HL-60 (cell line): ENCODE measurements around the gene SEC14L1.

Experiments used
- GABPA ChIP-seq: IDR thresholded peaks from 2 replicates; pipeline ENCODE4 v1.6.1; 2012; ENCODE audit warnings: low read depth
- POLR2AphosphoS5 ChIP-seq: IDR thresholded peaks from 2 replicates; pipeline ENCODE4 v1.6.1; 2012; ENCODE audit warnings: low read depth
- SPI1 ChIP-seq: IDR thresholded peaks from 2 replicates; pipeline ENCODE4 v1.6.1; 2012; ENCODE audit warnings: low read depth, mild to moderate bottlenecking, borderline replicate concordance
- TF ChIP-seq, protein P1 (sequence below): IDR thresholded peaks from one replicate; pipeline ENCODE4 v1.5.1; 2011; ENCODE audit warnings: low read length, control low read depth, inconsistent platforms; ENCODE audit not compliant: insufficient read depth
- TF ChIP-seq, protein P2 (sequence below): IDR thresholded peaks from 2 replicates; pipeline ENCODE4 v1.6.1; 2012; ENCODE audit warnings: low read depth; ENCODE audit not compliant: insufficient replicate concordance

DNA sequence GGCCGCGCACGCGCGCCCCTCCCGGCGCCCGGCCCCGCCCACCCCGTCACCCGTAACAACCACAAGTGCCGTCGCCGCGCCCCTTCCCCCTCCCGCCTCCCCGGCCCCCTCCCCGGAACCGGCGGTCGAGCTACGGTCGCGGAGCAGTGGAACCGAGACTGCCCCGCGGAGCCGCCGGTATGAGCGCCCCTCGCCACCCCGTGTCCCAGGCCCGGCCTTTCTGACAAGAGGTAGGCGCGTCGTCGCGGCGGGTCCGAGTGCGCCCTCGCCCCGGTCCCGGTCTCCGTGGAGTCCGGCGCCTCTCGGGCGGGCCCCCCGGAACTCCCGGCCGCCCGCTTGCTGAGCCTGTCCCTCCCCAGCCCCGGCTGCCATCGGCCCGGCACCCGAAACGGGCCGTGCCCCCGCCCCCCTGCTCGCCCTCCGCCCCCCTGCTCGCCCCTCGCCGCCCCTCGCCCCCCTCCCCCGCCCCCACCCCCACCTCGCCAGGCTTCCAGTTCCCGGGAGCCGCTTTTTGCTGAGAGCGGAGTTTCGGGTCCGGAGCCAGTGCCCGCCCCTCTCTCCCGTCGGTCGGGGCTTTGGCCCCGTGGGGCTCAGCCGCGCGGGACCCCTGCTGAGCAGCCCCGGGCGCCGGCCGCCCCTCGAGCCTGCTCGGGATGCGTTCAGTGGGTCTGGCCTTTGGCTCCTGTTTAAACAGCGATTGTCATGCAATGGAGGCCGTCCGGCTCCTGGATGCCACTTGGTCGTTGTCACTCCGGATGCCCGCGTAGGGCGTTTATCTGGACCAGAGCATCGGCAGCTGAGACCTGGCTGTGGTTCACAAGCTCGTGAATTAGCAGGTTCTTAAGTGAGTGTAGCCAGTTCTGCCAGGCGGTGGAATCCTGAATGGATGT is at the start of gene SEC14L1:
- TF ChIP-seq, protein P1, sequence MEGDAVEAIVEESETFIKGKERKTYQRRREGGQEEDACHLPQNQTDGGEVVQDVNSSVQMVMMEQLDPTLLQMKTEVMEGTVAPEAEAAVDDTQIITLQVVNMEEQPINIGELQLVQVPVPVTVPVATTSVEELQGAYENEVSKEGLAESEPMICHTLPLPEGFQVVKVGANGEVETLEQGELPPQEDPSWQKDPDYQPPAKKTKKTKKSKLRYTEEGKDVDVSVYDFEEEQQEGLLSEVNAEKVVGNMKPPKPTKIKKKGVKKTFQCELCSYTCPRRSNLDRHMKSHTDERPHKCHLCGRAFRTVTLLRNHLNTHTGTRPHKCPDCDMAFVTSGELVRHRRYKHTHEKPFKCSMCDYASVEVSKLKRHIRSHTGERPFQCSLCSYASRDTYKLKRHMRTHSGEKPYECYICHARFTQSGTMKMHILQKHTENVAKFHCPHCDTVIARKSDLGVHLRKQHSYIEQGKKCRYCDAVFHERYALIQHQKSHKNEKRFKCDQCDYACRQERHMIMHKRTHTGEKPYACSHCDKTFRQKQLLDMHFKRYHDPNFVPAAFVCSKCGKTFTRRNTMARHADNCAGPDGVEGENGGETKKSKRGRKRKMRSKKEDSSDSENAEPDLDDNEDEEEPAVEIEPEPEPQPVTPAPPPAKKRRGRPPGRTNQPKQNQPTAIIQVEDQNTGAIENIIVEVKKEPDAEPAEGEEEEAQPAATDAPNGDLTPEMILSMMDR = no peak
- TF ChIP-seq, protein P2, sequence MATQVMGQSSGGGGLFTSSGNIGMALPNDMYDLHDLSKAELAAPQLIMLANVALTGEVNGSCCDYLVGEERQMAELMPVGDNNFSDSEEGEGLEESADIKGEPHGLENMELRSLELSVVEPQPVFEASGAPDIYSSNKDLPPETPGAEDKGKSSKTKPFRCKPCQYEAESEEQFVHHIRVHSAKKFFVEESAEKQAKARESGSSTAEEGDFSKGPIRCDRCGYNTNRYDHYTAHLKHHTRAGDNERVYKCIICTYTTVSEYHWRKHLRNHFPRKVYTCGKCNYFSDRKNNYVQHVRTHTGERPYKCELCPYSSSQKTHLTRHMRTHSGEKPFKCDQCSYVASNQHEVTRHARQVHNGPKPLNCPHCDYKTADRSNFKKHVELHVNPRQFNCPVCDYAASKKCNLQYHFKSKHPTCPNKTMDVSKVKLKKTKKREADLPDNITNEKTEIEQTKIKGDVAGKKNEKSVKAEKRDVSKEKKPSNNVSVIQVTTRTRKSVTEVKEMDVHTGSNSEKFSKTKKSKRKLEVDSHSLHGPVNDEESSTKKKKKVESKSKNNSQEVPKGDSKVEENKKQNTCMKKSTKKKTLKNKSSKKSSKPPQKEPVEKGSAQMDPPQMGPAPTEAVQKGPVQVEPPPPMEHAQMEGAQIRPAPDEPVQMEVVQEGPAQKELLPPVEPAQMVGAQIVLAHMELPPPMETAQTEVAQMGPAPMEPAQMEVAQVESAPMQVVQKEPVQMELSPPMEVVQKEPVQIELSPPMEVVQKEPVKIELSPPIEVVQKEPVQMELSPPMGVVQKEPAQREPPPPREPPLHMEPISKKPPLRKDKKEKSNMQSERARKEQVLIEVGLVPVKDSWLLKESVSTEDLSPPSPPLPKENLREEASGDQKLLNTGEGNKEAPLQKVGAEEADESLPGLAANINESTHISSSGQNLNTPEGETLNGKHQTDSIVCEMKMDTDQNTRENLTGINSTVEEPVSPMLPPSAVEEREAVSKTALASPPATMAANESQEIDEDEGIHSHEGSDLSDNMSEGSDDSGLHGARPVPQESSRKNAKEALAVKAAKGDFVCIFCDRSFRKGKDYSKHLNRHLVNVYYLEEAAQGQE = no peak
- TF ChIP-seq POLR2AphosphoS5 (no peak), SPI1 (no peak), GABPA (no peak)
